ENCODE results near the gene TMBIM1.

The TMBIM1 gene

GRCh38 chr2:218292048-218293014, at the start of gene TMBIM1:
TSS of gene TMBIM1 (minus strand) at chr2:218292503. CDS start at chr2:218282141, 10,362 bp downstream.
- peak; percentile 66 for DNase-seq

GRCh38 chr2:218341381-218341780, 49.1 kb upstream of the TMBIM1 start:
- no peak for DNase-seq

GRCh38 chr2:218340656-218341055, 48.4 kb upstream of the TMBIM1 start:
- DNase-seq: no peak

GRCh38 chr2:218334531-218334930, 42.2 kb upstream of the TMBIM1 start:
- no peak for DNase-seq

- no peak for DNase-seq
Measured at GRCh38 chr2:218332920-218333645, 40.8 kb upstream of the TMBIM1 start.

- DNase-seq: no peak
Measured at GRCh38 chr2:218332288-218332687, 40.0 kb upstream of the TMBIM1 start.

- DNase-seq: no peak
Measured at GRCh38 chr2:218331745-218332144, 39.4 kb upstream of the TMBIM1 start.

- peak; percentile 17 for DNase-seq
Measured at GRCh38 chr2:218329826-218330593, 37.7 kb upstream of the TMBIM1 start.

GRCh38 chr2:218329027-218329825, 36.9 kb upstream of the TMBIM1 start:
- DNase-seq: peak; percentile 32

GRCh38 chr2:218328294-218328693, 36.0 kb upstream of the TMBIM1 start:
- no peak for DNase-seq

GRCh38 chr2:218327451-218328210, 35.3 kb upstream of the TMBIM1 start:
- no peak for DNase-seq

- no peak for DNase-seq
Measured at GRCh38 chr2:218326315-218326714, 34.0 kb upstream of the TMBIM1 start.

GRCh38 chr2:218325566-218326160, 33.4 kb upstream of the TMBIM1 start:
- DNase-seq: no peak

GRCh38 chr2:218323526-218324472, 31.5 kb upstream of the TMBIM1 start:
- peak; percentile 68 for DNase-seq

GRCh38 chr2:218322768-218323525, 30.6 kb upstream of the TMBIM1 start:
- DNase-seq: peak; percentile 91

GRCh38 chr2:218320704-218321336, 28.5 kb upstream of the TMBIM1 start:
- DNase-seq: no peak

- no peak for DNase-seq
Measured at GRCh38 chr2:218319813-218320365, 27.6 kb upstream of the TMBIM1 start.

GRCh38 chr2:218318241-218318640, 25.9 kb upstream of the TMBIM1 start:
- no peak for DNase-seq

Data from retina (tissue), 1 donor.